Erythroblast (primary cell): Measurements from ENCODE around the gene DBF4.

Experiments used
- GATA1 ChIP-seq: IDR thresholded peaks from 2 replicates; pipeline ENCODE4 v1.6.1; 2011; ENCODE audit warnings: low read depth, mild to moderate bottlenecking, control low read depth, low read length, moderate library complexity
- POLR2A ChIP-seq: IDR thresholded peaks from 2 replicates; pipeline ENCODE4 v1.6.1; 2011; ENCODE audit warnings: mild to moderate bottlenecking, low read length

DNA sequence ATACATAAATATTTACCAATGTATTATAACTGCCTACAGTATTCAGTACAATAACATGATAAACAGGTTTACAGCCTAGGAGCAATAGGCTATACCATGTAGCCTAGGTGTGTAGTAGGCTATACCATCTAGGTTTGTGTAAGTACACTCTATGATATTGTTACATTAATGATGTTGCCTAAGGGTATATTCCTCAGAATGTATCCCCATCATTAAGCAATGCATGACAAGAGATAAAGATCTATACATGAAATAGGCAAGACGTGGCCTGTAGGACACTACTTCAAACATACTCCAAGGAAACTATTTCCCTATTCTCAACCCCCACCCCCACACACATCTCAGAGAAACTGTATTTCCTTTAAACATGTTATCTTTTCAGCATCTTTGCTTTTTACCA, 42.4 kb downstream of the DBF4 start:
- TF ChIP-seq POLR2A = no peak
- no peak for TF ChIP-seq GATA1
